Left renal pelvis (tissue), 4 donors: ENCODE data around the gene CWC27. TPM values are rescaled to one million over a fixed set of nuclear protein-coding genes. Genes with fewer than 3 reads are reported as not detected.

Source experiments
- DNase-seq, 4 donors: peaks; one replicate each; pipeline ENCODE4 v3.0.0-alpha.2; 2013; ENCODE audit warnings: low read depth in 4 of 4, low spot score in 3 of 4
- polyA plus RNA-seq, 4 donors: library from polyadenylated mRNA; unstranded; fragments of 120-200 nt; gene quantifications; one replicate each; pipeline ENCODE4 v1.2.1, GENCODE V29; 2013; ENCODE audit not compliant: insufficient read length in 4 of 4

Gene CWC27
- polyA plus RNA-seq, 4 donors: 33.1 to 46.9 (median 37.6) TPM

DNA sequence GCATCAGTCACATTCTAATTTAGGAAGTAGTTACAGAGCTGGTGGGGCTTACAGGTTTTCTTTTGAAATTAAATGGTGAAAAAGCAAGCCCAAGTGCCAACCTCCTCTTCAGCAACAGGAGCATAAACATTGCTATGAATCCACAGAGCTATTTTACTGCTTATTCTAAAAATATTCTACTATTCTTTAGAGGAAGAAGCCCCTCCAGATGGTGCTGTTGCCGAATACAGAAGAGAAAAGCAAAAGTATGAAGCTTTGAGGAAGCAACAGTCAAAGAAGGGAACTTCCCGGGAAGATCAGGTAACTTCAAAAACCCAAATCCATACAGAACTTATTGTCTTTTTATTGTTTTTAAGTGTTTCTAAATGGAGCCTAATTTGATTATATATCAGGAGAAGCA is 202.8 kb downstream of the CWC27 start:
- no peak for DNase-seq

GRCh38 chr5:64971990-64972389 is 203.3 kb downstream of the CWC27 start:
- no peak for DNase-seq

DNA sequence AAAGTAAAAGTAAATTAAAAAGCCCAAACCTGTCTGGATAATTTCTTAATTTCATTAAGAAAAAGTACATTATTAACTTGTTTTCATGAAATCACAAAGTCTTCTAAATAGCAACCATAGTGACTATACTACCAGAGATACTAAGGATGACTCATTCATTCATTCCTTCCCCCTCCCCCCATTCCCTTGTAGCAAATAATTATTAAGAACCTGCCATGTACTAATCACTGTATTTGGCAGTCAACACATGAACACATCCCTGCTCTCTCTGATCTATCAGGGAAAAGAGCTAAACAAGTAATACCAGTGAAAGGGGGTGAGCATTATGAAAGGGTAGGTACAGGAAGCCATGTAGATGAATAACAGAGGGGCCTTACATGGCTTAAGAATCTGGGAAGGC is 203.9 kb downstream of the CWC27 start:
- no peak for DNase-seq

- DNase-seq: no peak
Observed at GRCh38 chr5:64973215-64973614, 204.5 kb downstream of the CWC27 start.

- DNase-seq: no peak
Observed at GRCh38 chr5:64977779-64978178, 209.0 kb downstream of the CWC27 start.

- no peak for DNase-seq
Observed at GRCh38 chr5:64978546-64978945, 209.8 kb downstream of the CWC27 start.

DNA sequence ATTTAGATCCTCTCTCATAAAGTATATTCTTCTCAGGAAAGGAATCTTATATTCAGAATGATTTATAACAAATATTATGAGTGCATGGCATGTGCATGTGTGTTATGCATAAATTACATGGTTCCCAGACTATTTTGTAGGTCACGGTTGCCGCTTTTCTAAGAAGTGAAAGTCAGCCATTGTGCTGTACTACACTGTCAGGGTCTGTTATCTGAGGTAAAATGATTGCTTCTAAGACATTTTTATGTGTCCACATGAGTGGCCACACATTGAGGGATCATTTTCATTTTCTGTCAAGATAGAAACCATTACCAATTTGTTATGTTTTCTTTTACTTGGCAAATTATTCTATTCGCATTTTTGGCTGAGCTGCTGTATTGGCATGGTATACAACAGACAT is 210.8 kb downstream of the CWC27 start:
- DNase-seq: no peak

GRCh38 chr5:64980176-64980575 is 211.4 kb downstream of the CWC27 start:
- no peak for DNase-seq

DNA sequence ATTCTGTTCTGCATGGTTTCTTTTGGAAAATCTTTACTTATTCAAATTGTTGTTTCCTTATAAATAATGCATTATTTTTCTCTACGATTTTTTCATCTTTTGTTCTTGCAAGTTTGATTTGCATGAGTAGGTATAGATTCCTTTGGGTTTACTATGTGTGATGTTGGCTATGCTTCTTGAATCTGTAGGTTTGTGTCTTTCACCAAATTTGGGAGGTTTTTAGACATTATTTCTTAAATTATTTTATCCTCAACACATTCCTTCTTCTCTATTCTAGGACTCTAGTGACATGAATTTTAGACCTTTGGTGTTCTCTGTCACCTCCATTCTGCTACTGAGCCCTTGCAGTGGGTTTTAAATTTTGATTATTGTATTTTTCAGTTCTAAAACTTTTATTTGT is 219.0 kb downstream of the CWC27 start:
- DNase-seq: no peak

DNA sequence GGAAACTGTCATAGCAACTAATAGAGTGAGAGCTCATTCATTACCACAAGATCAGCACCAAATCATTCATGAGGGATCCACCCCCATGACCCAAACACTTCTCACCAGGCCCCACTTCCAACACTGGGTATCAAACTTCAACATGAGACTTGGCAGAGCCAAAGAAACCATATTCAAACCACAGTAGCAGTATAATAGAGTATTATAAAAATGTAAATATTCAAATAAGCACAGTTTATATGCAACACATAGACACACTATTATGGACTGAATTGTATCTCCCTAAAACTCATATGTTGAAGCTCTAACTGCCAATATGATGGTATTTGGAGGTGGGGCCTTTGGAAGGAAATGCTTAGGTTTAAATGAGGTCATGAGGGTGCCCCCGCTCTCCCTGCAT is 240.5 kb downstream of the CWC27 start:
- no peak for DNase-seq

GRCh38 chr5:65010841-65011240 is 242.1 kb downstream of the CWC27 start:
- DNase-seq: no peak

DNA sequence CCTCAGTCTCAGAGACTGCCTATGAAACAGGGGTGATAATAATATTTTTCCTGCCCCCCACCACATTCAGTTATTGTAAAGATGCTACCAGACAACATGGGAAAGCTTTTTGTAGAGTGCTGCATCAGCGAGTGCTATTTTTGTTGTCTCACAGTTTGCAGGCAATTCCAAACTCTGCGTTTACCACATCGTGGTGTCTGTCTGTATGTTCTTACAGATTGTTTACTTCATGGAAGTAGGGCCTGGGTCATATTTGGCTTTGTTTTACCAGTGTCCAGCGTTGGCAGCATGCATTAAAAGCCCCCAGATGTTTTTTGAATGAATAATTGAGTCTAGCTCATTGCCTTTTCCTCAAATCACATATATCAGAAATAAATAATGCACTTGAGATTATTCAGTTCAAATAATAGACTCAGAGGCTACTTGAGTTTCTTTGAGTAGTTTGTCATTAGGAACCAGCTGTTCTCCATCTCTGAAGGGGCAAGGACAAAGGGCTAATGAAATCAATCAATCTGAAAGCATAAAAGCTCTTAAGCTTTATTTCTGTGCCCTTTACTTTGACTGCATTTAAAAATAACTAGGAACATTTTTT is 243.7 kb downstream of the CWC27 start:
- no peak for DNase-seq

- DNase-seq: no peak
Observed at GRCh38 chr5:65013166-65013565, 244.4 kb downstream of the CWC27 start.

GRCh38 chr5:65014769-65015168 is 246.0 kb downstream of the CWC27 start:
- DNase-seq: no peak

DNA sequence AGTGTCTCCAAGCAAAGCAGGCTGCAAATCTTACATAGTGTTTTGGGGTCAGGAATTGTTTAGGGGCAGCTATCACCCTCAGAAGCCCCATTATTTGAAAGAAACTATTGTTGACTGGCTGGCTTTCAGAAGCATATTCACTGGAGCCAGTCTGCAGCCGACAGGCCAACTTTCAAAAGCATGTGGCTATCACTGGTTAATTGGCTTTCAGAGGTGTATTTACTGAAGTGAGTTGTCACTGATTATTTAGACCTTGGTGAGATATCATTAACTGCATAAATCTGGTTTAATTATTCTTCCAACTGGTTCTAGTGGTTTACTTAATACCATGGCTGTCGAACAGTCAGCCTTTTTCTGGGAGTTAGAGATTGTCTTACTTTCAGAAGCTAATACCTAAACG is 247.0 kb downstream of the CWC27 start:
- no peak for DNase-seq

- DNase-seq: no peak
Observed at GRCh38 chr5:65017636-65018035, 248.9 kb downstream of the CWC27 start.

DNA sequence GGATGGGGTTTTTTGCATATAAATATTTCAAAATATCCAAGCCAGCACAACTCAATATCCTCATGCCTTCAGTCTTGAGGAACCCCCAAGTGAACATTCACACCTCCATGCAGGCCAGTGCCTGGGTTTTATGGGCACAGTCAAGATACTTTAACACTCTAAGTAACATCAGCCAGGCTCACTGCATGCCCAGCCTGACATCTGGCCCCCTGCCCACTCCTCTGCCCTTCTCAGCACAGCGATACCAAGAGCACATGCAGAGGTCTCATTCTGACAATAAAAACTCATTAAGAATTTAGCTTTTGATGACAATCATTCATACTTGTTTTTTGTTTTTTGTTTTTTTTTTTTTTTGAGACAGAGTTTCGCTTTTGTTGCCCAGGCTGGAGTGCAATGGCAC is 250.0 kb downstream of the CWC27 start:
- DNase-seq: no peak

- DNase-seq: no peak
Observed at GRCh38 chr5:65020492-65020891, 251.8 kb downstream of the CWC27 start.

GRCh38 chr5:65021527-65022226 is 252.9 kb downstream of the CWC27 start:
- DNase-seq: no peak

- no peak for DNase-seq
Observed at GRCh38 chr5:65022932-65023331, 254.2 kb downstream of the CWC27 start.

GRCh38 chr5:65024681-65025080 is 256.0 kb downstream of the CWC27 start:
- no peak for DNase-seq

DNA sequence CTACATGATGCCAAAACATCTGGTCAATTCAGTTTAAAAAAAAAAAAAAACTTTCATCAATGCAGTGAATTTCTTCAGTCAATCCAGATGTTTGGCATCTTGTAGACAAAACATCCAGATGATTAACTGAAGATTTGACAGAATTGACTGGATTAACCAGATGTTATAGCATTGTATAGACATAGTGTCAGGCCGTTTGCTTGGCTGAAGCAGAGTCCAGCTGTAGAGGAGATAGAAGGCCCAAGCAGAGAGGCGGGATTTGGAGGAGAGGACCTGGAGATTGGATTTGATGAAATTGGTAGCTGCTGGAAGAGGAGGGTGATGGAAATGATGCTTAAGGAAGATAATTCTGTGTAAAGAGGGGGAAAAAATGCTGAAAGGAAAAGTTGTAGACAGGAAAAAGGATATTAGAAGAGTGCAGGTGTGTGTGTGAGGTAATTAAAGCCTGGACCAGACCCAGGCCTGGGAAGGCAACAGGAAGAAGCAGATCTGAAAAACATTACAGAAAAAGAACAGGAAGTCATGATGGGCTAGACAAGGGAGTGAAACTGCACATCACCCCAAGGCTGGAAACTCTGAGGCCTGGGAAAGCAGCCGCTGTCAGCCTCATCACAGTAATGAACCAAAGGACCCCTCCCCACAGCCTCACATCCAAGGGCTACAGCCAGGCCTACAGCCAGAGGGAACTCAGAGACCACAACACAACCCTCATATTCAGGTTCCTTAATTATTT is 258.3 kb downstream of the CWC27 start:
- DNase-seq: no peak
